Measurements from ENCODE around the gene RXRB.

DNA sequence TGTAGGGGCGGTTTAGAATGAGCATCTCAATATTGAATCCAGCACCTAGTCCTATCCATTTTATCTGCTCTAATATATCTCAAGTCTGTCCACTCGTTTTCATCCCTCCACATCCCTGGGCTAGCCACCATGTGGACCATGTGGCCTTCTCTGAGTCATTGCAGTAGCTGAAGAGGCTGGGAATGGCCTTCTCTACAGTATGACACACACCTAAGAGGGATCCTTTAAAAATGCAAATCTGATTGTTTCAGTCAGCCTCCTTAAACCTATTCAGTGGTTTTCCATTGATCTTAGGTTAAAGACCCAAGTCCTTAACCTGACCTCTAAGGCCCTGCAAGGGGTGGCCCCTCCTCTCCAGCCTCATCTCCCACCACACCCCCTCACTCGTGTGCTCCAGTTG is 17.2 kb upstream of the RXRB start:
- TF ChIP-seq CHD2 (IDR thresholded peaks at IDR 0.05; ENCODE audit: low read length, partially characterized antibody) (no peak), FOSL2 (IDR thresholded peaks at IDR 0.05) (no peak), FOSL2 (CRISPR knock-in tag; IDR thresholded peaks at IDR 0.05) (no peak), REST (IDR thresholded peaks at IDR 0.05) (no peak), CTCF (IDR thresholded peaks at IDR 0.05) (no peak), CBX2 (IDR thresholded peaks at IDR 0.05; ENCODE audit: borderline replicate concordance, low read depth) (no peak), CHD4 (IDR thresholded peaks at IDR 0.05; ENCODE audit: borderline replicate concordance) (no peak), POLR2A (IDR thresholded peaks at IDR 0.05; ENCODE audit: low read length) (no peak), MAX (IDR thresholded peaks at IDR 0.05) (no peak), KDM1A (IDR thresholded peaks at IDR 0.05; ENCODE audit: low read depth) (no peak)
- TF ChIP-seq, protein P1, sequence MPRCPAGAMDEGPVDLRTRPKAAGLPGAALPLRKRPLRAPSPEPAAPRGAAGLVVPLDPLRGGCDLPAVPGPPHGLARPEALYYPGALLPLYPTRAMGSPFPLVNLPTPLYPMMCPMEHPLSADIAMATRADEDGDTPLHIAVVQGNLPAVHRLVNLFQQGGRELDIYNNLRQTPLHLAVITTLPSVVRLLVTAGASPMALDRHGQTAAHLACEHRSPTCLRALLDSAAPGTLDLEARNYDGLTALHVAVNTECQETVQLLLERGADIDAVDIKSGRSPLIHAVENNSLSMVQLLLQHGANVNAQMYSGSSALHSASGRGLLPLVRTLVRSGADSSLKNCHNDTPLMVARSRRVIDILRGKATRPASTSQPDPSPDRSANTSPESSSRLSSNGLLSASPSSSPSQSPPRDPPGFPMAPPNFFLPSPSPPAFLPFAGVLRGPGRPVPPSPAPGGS (IDR thresholded peaks at IDR 0.05) = no peak

Measured in A549 (cell line).